Cardiac muscle cell (in vitro differentiated cells and primary cell): ENCODE data around the gene KCP. TPM values are rescaled to one million over a fixed set of nuclear protein-coding genes. Genes with fewer than 3 reads are reported as not detected.

Source experiments
- DNase-seq, 2 donors: peaks; one replicate each; pipeline versions ENCODE4 v3.0.0 to v3.0.0-alpha.2; 2010 to 2017; ENCODE audit warnings: low read depth in 1 of 2, low spot score in 1 of 2
- H3K27ac ChIP-seq: fragments of 200-600 bp; sonication (generic); 2 replicates; pipeline ENCODE4 v1.5.1; 2016
- H3K27me3 ChIP-seq: fragments of 200-600 bp; sonication (generic); 2 replicates; pipeline ENCODE4 v1.6.0; 2016; ENCODE audit warnings: control low read depth
- H3K36me3 ChIP-seq: fragments of 200-600 bp; sonication (generic); 2 replicates; pipeline ENCODE4 v1.5.1; 2016; ENCODE audit warnings: control low read depth
- H3K4me1 ChIP-seq: fragments of 200-600 bp; sonication (generic); 2 replicates; pipeline ENCODE4 v1.8.1; 2017; ENCODE audit warnings: low read depth, mild to moderate bottlenecking, mixed run types
- H3K4me3 ChIP-seq: fragments of 200-600 bp; sonication (generic); 2 replicates; pipeline ENCODE4 v1.5.1; 2016; ENCODE audit warnings: mild to moderate bottlenecking
- H3K9me3 ChIP-seq: fragments of 200-600 bp; sonication (generic); 2 replicates; pipeline ENCODE4 v1.5.1; 2017; ENCODE audit warnings: low read depth, mild to moderate bottlenecking, control low read depth
- polyA plus RNA-seq: library from polyadenylated mRNA; unstranded; fragments of >200 nt; fragmentation: Nextera tagmentation; extraction: Ambion mirVana; gene quantifications from 2 replicates; pipeline ENCODE4 v1.2.1, GENCODE V29; 2016
- total RNA-seq: library from RNA; depleted of rRNA; stranded (reverse); fragments of >200 nt; gene quantifications from 2 replicates; pipeline ENCODE4 v1.2.3, GENCODE V29; 2016
- TF ChIP-seq, protein P1 (sequence below): IDR thresholded peaks from 2 replicates; pipeline ENCODE4 v1.5.1; 2012; ENCODE audit warnings: low read depth, mild to moderate bottlenecking, low read length

Gene KCP
- total and polyA plus RNA-seq, 2 experiments from 2014 or later = 1.2 to 1.6 TPM

DNA sequence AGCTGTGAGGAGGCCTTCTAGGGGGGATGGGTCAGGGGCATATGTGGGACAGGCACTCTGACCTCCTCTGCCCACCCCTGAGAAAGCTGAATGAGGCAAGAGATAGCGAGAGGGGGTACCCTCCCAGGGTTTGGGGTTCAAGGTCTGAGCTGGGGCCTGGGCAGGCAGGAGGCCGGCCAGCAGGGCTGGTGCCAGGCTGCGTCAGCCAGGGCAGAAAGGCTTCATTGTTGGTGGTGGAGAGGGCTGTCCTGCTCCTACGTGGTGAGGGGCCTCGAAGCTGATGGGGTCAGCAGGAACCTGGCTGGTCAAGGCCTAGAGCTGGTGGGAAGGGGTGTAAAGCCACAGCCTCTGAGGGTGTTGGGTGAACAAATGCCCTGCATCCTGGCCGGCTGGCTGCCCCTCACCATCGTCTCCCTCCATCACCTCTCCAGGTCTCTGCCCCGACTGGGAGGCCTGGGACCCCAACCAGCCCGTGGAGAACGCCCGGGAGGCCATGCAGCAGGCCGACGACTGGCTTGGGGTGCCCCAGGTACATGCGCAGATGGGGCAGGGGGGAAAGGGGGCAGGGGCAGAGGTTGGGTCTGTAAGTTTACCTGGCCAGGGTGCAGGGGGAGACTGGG, 73.7 kb downstream of the KCP start:
- no peak for DNase-seq
- TF ChIP-seq, protein P1, sequence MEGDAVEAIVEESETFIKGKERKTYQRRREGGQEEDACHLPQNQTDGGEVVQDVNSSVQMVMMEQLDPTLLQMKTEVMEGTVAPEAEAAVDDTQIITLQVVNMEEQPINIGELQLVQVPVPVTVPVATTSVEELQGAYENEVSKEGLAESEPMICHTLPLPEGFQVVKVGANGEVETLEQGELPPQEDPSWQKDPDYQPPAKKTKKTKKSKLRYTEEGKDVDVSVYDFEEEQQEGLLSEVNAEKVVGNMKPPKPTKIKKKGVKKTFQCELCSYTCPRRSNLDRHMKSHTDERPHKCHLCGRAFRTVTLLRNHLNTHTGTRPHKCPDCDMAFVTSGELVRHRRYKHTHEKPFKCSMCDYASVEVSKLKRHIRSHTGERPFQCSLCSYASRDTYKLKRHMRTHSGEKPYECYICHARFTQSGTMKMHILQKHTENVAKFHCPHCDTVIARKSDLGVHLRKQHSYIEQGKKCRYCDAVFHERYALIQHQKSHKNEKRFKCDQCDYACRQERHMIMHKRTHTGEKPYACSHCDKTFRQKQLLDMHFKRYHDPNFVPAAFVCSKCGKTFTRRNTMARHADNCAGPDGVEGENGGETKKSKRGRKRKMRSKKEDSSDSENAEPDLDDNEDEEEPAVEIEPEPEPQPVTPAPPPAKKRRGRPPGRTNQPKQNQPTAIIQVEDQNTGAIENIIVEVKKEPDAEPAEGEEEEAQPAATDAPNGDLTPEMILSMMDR = no peak
- Histone ChIP-seq H3K4me1 (peaks cover 15% of the 10 kb centered on the region), H3K36me3 (peaks cover 65% of the 10 kb centered on the region), H3K27ac (no peak overlapping the region), H3K4me3 (no peak overlapping the region), H3K9me3 (no peaks in the 10 kb centered on the region), H3K27me3 (no peaks in the 10 kb centered on the region)

DNA sequence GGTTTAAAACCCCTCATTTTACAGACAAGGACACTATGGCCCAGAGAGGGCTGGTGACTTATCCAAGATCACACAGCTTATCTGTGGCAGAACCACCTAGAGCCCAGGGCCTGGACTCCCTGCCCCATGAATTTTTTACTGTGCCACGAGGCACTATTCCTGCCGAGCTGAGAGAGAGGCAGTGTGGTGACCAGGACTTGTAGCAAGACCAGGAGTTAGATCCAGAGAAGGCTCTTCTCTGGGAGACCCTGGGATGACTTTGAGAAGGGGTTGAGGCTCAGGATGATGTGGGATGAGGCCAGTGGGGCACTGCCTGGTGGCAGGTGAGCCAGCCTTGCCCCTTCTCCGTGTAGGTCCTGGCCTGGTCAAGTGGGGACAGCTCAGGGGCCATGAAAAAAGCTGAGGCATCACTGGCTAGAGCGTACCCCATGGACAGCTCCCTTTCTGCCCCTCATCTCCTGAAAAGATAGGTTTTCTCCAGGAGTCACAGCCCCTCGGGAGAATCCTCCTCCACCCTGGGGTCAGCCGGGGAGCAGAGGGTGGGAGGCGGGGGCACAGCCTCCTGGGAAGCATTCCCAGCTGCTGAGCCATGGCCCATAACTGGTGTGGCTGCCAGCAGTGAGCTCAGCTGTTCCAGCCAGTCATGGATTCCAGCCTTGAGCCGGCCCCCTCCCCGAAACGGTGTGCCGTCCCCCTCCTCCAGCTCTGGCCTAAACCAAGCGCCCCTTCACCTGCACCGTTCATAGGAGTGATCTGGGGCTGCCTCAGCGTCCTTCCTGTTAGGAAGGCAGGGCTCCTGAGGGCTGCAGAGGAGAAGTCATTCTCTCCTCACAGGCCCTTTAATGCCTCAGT, 74.5 kb downstream of the KCP start:
- no peaks in the 10 kb centered on the region for H3K9me3 ChIP-seq
- H3K4me1 ChIP-seq = peaks cover 15% of the 10 kb centered on the region
- DNase-seq = peak in 1 of 2 donors; percentile 70
- no peaks in the 10 kb centered on the region for H3K27me3 ChIP-seq
- TF ChIP-seq, protein P1 = no peak
- H3K27ac ChIP-seq = no peak overlapping the region
- no peak overlapping the region for H3K4me3 ChIP-seq
- H3K36me3 ChIP-seq = peaks cover 57% of the 10 kb centered on the region

DNA sequence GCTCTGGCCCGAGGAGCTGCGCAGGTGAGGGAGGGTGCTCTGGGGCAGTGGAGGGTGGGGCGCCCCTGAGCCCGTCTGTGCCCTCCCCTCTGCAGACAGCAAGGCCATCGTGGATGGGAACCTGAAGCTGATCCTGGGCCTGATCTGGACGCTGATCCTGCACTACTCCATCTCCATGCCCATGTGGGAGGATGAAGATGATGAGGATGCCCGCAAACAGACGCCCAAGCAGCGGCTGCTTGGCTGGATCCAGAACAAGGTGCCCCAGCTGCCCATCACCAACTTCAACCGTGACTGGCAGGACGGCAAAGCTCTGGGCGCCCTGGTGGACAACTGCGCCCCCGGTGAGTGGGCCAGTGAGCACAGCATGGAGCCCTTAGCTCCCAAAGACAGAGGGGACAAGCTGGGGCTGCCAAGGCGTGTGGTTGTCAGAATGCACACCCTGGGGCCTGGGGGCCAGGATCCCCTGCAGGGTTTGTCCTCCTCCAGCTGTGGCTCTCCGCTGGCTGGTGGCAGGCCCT, 75.2 kb downstream of the KCP start:
- Histone ChIP-seq H3K36me3 (peaks cover 50% of the 10 kb centered on the region), H3K4me3 (no peak overlapping the region), H3K4me1 (peaks cover 15% of the 10 kb centered on the region), H3K27me3 (no peaks in the 10 kb centered on the region), H3K9me3 (no peaks in the 10 kb centered on the region), H3K27ac (no peak overlapping the region)
- TF ChIP-seq, protein P1 = no peak
- DNase-seq = no peak

DNA sequence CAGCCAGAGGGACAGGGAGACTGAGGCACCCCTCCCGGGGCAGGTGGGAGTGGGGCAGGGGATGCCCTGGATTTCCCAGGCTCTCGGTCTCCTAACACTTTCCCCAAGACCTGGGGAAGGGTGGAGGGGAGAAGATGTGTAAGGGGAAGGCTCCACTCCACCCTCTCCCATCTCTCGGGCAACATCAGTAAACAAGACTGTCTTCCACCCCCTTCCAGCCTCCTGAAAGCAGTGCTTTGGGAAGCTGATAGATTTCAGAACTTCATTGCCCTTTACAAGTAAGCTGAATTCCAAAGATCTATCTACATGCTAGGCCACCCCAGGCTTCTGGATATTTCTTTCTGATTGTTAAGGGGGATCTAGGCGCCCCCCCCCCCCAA, 76.6 kb downstream of the KCP start:
- H3K9me3 ChIP-seq = no peaks in the 10 kb centered on the region
- no peaks in the 10 kb centered on the region for H3K27me3 ChIP-seq
- peak overlapping the region; percentile 99 for H3K27ac ChIP-seq
- peak overlapping the region; percentile 72 for H3K4me3 ChIP-seq
- TF ChIP-seq, protein P1 = no peak
- peaks cover 24% of the 10 kb centered on the region for H3K4me1 ChIP-seq
- H3K36me3 ChIP-seq = peaks cover 37% of the 10 kb centered on the region
- peak in 1 of 2 donors; percentile 65 for DNase-seq

DNA sequence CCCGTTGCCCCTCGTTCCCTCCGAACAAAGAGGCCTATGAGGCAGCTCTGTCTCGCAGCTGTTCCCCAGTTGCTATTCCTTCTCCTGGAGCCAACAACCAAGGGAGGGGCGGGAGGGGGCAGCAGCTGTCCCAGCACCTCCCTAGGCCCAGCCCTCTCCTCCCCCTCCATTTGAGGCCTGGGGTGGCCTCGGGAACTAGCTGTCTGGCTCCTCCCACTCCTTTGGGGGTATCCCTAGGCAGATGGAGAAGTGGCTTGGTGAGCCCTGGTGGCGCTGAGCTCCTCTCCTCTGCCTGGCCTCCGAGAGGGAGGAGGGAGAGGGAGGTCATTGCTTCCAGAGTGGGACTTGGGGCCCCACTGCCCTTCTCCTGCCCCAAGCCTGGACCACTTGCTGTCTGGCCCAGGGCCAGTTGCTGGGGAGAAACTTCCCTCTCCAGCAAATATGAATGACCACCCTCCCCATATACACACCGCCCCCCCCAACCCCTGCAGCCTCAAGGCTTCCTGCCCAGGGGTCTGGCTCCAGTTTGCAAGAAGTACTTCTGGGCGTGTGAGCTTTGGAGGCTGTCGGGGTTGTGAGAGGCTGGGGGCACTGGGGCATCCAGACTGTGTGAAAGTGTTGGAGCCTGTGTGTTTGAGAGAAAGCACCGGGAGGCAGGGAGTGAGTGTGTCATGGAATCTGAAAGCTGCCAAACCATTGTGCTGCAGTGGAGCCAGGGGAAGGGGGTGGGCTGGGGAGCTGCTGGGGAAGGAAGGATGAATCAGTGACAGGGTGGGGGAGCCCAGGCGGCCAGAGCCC, 77.2 kb downstream of the KCP start:
- H3K9me3 ChIP-seq = no peaks in the 10 kb centered on the region
- H3K4me1 ChIP-seq = peaks cover 29% of the 10 kb centered on the region
- TF ChIP-seq, protein P1 = no peak
- no peaks in the 10 kb centered on the region for H3K27me3 ChIP-seq
- peaks cover 32% of the 10 kb centered on the region for H3K36me3 ChIP-seq
- peak overlapping the region; percentile 72 for H3K4me3 ChIP-seq
- peak; percentile 85 to 90 for DNase-seq
- peak overlapping the region; percentile 99 for H3K27ac ChIP-seq
